DMS153 (cell line): ENCODE measurements around the gene AMIGO3.

Experiments used
- DNase-seq: peaks from one replicate; lab custom pipeline; 2025; lab: John Stamatoyannopoulos, UW

AMIGO3 gene

GRCh38 chr3:49724586-49724985 is 5.1 kb upstream of the AMIGO3 start:
- no peak for DNase-seq

GRCh38 chr3:49723628-49724551 is 4.4 kb upstream of the AMIGO3 start, which contains the start of gene GMPPB:
Gene GMPPB (minus strand): TSS chr3:49723951. CDS start chr3:49723726, 225 bp downstream.
- peak; percentile 87 for DNase-seq

DNA sequence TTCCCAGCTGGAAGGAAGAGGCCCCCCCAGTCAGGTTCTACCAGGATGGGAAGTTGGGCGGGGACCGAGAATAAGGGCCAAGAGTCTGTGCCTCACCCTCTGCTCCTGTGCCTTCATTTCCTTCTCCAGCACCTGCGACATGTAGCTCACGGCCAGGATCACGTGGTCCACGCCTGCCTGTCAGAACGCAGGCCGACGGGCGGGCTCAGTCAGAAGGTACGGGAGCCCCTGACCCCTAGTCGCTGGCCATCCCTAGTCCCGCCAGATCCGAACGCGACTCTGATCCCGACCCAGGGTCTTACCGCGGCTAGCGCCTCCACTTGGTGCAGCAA is 3.8 kb upstream of the AMIGO3 start:
- DNase-seq, result no peak

DNA sequence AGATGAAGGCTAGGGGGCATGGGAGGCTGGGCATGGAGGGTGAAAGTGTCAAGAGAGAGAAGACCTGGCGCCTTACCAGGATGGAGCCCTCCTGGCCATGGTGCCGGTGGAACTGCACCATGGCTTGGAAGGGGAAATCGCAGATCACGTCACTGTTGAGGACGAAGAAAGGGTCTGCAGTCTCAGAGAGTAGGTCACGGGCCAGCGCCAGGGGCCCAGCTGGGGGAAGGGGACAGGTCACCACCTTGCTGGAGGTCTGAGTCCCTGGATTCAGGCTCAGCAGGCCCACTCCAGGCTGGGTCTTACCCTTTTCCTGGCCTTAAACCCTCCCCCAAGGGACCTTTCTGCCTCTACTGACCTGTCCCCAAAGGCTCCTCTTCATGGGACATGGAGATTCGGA is 3.4 kb upstream of the AMIGO3 start:
- no peak for DNase-seq

- DNase-seq, result no peak
Measured at GRCh38 chr3:49721896-49722781, 2.7 kb upstream of the AMIGO3 start.

DNA sequence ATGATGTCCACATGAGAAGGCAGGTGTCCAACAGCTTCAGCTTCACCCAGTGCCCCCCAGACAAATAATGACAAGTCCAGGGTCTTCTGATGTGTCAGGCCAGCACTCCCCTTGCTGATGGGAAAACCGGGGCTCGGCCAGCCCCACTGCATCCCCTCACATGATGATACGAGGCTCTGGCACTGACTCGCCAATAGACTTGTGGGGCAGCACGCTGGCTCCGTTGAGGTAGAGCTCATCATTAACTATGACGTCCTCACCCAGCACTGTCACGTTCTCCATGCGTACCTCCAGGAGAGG is 2.1 kb upstream of the AMIGO3 start:
- DNase-seq, result no peak

DNA sequence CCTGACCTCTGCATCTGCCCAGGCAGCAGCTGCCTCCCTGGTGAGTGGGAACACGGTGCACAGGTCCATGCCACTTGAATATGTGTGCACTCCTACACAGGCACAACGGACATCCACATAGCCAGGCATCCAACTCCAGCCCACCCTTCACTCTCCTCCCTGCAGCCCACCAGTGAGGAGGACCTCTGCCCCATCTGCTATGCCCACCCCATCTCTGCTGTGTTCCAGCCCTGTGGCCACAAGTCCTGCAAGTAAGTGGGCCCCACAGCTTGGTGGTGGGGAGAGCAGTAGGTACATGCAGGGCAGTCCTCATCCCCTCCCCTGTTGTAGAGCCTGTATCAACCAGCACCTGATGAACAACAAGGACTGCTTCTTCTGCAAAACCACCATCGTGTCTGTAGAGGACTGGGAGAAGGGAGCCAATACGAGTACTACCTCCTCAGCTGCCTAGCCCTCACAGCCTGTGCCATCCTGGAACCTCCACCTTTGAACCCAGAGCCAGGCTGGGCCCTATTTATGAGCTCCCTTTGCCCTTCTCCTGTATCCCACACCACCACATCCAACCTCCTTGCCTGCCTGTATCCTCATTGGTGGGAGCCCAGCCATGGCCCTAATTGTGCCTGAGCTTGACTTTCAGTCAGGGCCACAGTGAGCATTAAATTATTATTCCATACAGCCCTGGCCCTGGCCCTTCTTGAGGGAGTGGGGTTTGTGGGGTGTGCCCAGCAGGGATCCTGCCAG is 1.5 kb upstream of the AMIGO3 start:
- DNase-seq, result no peak

GRCh38 chr3:49718858-49719213 is 648 bp downstream of the AMIGO3 start:
- no peak for DNase-seq

GRCh38 chr3:49717959-49718857 is 1.3 kb downstream of the AMIGO3 start:
- DNase-seq, result no peak

DNA sequence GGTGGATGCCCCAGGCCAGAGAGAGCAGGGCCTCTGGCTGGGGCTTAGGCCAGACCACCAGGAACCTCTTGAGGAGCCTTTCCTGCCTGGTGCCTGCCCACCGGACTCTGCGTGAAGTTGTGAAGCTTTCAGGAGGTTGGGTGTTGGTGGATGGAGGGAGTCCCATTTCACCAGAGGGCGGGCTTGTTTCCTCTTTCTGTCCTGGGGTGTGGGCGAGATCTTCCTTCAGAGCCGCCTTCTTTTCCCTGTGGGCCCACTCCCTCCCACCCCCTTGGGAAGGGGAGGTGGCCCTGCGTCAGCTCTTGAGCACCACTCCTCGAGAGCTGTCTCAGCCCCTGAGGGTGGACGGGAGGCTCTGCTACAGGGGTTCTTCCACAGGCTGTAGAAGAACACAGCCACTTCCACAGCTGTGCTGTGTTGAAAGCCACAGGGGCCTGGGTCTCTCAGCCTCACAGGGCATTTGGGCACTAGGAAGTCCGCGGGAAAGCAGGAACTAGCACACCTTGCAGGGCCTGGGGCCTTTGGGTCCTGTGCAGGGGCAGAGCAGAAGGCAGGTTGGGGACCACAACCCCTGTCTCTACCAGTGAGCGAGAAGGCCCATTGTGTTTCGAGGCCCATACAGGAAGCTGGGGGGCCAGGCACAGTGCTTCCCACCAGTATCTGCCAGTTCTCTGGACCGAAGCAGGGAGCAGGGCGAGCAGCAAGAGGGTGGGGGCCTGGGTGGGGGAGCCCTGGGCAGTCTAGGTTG is 2.1 kb downstream of the AMIGO3 start:
- no peak for DNase-seq

DNA sequence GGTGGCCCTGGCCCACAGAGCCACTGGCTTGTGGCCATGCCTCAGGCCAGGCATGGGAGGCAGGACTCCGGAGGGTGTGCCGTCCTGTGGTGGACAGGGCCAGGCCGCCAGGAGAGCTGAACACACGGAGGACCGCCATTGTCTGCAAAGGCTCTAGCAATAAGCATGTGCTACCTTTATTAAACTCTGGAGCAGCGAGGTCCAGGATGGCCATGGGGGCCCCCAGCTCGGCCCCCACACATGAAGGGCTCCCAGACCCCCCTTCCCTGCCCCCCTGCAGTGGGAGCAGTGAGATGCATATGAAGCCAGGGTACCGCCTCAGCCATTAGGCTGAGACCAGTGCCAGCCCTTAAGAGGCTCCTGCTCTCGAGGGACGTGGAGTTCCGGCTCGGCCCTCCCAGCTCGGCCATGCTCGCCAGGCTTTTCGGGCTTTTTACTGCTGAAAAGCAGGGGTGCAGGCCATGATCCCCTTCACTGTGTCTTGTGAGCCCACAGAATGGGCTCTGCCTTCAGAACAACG is 2.7 kb downstream of the AMIGO3 start:
- no peak for DNase-seq

DNA sequence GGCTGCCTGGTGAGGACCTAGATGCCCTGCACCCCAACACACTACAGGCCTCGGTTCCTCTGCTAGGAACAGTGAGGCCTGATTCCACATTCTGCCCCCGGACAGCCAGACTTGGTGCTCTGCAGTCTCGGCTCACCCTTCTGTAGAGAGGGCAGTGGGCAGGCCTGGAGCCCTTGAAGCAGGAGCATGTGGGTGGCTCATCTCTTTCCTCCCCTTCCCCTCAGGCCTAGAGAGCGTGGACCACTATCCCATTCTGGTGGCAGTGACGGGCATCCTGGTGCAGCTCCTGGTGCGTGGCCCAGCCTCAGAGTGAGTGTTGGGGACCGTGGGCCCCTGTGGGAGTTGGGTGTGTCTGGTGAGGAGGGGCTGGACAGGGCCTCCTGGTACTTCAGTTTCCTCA is 3.3 kb downstream of the AMIGO3 start:
- DNase-seq, result no peak

GRCh38 chr3:49715611-49716121 is 3.8 kb downstream of the AMIGO3 start:
- no peak for DNase-seq

GRCh38 chr3:49714728-49715550 is 4.5 kb downstream of the AMIGO3 start:
- DNase-seq, result no peak

GRCh38 chr3:49713336-49714105 is 6.0 kb downstream of the AMIGO3 start:
- no peak for DNase-seq

GRCh38 chr3:49712631-49713317 is 6.7 kb downstream of the AMIGO3 start:
- DNase-seq, result no peak

DNA sequence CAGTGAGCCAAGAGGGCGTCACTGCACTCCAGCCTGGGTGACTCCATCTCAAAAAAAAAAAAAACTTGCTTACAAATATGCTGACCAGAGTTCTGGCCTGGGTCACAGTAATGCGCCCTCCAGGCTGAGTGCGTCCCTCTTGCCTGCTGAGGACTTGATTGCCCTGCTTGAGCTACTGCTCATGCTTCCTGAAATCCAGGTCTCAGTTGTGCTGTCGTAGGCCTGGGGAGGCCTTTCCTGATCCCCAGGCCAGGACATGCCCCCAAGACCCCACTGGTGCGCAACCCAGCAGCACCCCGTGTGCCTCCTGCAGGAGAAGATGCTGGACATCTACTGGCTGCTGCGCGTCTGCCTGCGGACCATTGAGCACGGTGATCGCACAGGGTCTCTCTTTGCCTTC is 7.3 kb downstream of the AMIGO3 start:
- DNase-seq, result no peak

GRCh38 chr3:49711489-49711888 is 8.0 kb downstream of the AMIGO3 start:
- DNase-seq, result no peak
